Esophagus squamous epithelium (tissue), 4 donors: ENCODE measurements around the gene STK11.

Experiments
- CTCF ChIP-seq, 6 experiments: fragments of 450-650 bp in 4 of 6; fragments of 200-600 bp in 2 of 6; sonication (generic) in 2 of 6; IDR thresholded peaks; one replicate each; pipeline ENCODE4 v1.5.1; 2016 to 2019; ENCODE audit warnings: antibody characterized with exemption in 6 of 6, mild to moderate bottlenecking in 4 of 6, moderate library complexity in 4 of 6
- POLR2A ChIP-seq, 4 donors: fragments of 450-650 bp; IDR thresholded peaks; one replicate each; pipeline ENCODE4 v1.6.1; 2017; ENCODE audit warnings: antibody characterized with exemption in 4 of 4, mild to moderate bottlenecking in 4 of 4, moderate library complexity in 3 of 4

DNA sequence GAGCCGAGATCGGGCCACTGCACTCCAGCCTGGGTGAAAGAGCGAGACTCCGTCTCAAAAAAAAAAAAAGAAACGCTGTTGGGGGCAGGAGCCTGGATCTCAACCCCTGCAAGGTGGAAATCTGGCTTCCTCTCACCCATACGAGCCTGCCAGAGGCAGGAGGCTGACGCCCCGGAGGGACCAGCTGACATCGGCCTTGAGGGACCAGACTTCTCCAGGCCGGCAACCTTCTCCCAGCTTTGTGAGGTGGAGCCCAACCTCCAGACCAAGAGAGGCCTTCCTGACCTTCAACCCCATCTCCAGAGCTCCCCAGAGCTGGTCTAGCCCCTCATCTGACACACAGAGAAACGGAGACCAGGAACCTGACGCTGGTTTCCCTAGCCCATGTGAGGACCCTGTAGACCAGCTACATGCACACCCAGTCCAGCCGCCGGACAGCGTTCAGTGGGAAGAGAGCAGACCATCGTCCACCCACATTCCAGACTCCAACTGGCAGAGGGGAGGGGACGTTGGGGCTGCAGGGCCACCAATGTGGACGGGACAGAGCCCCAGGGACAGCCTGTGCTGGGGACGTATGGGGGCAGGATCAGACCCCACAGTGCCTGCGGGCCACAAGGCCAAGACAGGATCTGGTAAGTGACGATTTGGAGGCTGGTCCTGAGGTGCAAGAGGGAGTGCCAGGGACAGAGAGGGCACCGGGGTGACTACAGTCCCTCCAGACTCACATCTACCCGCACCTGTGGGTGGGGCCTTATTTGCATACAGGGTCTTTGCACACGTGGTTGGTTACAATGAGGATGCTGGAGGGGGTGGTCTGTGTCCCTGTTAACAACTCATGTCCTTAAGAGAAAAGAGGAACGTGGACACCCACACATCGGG, 42.9 kb upstream of the STK11 start:
- TF ChIP-seq CTCF (IDR thresholded peaks at IDR 0.05): no peak
- no peak for TF ChIP-seq POLR2A (IDR thresholded peaks at IDR 0.05)
